SJCRH30 (cell line): ENCODE data around the gene STK17B. TPM values are rescaled to one million over a fixed set of nuclear protein-coding genes. Genes with fewer than 3 reads are reported as not detected.
"Not testable (repeated sequence)": the region's sequence is repeated elsewhere in the genome, so short reads cannot be mapped to it uniquely, and the experiment has no call there.

Experiments
- DNase-seq, 2 experiments: peaks; one replicate each; pipeline ENCODE4 v3.0.0-alpha.2; 2015 to 2020
- H3K27ac ChIP-seq: fragments of 250-450 bp; sonication (Bioruptor Pico); 2 replicates; pipeline ENCODE4 v1.5.1; 2020; ENCODE audit warnings: mild to moderate bottlenecking, moderate library complexity
- H3K27me3 ChIP-seq: fragments of 250-450 bp; sonication (Bioruptor Pico); 2 replicates; pipeline ENCODE4 v1.5.1; 2020; ENCODE audit warnings: mild to moderate bottlenecking, moderate library complexity
- H3K36me3 ChIP-seq: fragments of 250-450 bp; sonication (Bioruptor Pico); 2 replicates; pipeline ENCODE4 v1.5.1; 2020; ENCODE audit warnings: mild to moderate bottlenecking, moderate library complexity
- H3K4me1 ChIP-seq: fragments of 250-450 bp; sonication (Bioruptor Pico); 2 replicates; pipeline ENCODE4 v1.5.1; 2020; ENCODE audit warnings: mild to moderate bottlenecking, moderate library complexity
- H3K4me3 ChIP-seq: fragments of 250-450 bp; sonication (Bioruptor Pico); 2 replicates; pipeline ENCODE4 v1.5.1; 2020; ENCODE audit warnings: mild to moderate bottlenecking, moderate library complexity
- H3K9me3 ChIP-seq: fragments of 250-450 bp; sonication (Bioruptor Pico); replicated peaks from 2 replicates; pipeline ENCODE4 v1.5.1; 2020; ENCODE audit warnings: mild to moderate bottlenecking, moderate library complexity
- total RNA-seq: library from RNA; depleted of rRNA; stranded (reverse); fragments of >200 nt; shearing (Covaris generic); gene quantifications from 2 replicates; pipeline ENCODE4 v1.2.3, GENCODE V29; 2014

Gene STK17B
- total RNA-seq, 1 experiment from 2014 or later: 165 TPM

DNA sequence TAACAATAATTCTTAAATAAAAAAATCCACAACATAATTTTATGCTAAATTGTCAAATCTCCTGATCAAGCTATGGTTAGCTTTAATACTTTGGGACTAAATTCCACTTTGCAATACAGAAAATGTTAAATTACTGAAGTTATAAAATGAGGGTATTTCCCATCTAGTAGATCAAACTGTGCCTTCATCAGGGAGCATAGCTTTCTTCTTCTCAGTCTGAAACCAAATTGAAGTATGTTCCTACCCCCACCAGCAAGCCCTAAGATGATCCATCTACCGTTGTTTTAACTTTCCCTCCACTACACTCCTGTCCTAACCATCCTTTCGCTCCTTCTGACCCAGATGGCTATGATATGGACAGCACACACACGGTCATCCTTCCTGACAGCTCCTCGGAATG lies 24.4 kb upstream of the STK17B start:
- Histone ChIP-seq H3K9me3 (no peaks in the 10 kb centered on the region), H3K4me3 (no peak overlapping the region), H3K27ac (no peak overlapping the region), H3K4me1 (no peaks in the 10 kb centered on the region), H3K36me3 (no peaks in the 10 kb centered on the region), H3K27me3 (no peaks in the 10 kb centered on the region)
- no peak for DNase-seq

DNA sequence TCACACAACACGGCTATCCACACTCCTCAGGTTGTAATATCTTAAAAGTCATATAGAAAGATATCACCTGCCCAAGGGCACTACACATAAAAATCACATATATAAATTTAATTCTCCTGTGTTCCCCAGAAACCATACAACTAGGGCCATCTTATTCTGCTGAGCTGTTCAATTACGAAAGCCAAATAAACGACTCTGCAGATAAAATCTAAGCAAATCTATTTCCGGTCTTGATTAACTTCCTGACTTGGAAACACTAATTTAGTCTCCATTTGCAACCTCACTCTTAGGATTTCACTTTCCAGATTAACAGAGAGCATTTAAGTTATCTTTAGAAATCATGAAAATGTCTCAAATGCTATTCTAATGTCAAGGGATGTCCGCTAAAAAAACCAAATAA lies 23.9 kb upstream of the STK17B start:
- Histone ChIP-seq H3K9me3 (no peaks in the 10 kb centered on the region), H3K4me1 (no peaks in the 10 kb centered on the region), H3K4me3 (no peak overlapping the region), H3K36me3 (no peaks in the 10 kb centered on the region), H3K27me3 (no peaks in the 10 kb centered on the region), H3K27ac (no peak overlapping the region)
- no peak for DNase-seq

DNA sequence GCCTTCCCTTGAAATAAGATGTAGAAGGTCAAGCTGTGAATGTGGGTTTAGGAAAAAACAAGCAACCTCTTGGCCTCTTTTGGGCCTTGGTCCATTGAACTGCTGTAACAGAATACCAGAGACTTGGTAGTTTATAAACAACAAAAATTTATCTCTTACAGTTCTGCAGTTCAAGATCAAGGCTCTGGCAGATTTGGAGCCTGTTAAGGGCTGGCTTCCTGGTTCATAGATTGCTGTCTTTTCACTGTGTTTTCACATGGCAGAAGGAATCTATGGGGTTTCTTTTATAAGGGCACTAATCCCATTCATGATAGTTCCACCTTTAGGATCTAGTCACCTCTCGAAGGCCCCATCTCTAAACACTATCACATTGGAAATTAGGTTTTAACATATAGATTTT lies 20.2 kb upstream of the STK17B start:
- no peak overlapping the region for H3K4me3 ChIP-seq
- H3K27me3 ChIP-seq: no peaks in the 10 kb centered on the region
- peaks cover 6% of the 10 kb centered on the region; the same call in 1 of the 2 replicates for H3K9me3 ChIP-seq
- no peaks in the 10 kb centered on the region for H3K4me1 ChIP-seq
- no peak for DNase-seq
- H3K36me3 ChIP-seq: no peaks in the 10 kb centered on the region
- H3K27ac ChIP-seq: no peak overlapping the region

DNA sequence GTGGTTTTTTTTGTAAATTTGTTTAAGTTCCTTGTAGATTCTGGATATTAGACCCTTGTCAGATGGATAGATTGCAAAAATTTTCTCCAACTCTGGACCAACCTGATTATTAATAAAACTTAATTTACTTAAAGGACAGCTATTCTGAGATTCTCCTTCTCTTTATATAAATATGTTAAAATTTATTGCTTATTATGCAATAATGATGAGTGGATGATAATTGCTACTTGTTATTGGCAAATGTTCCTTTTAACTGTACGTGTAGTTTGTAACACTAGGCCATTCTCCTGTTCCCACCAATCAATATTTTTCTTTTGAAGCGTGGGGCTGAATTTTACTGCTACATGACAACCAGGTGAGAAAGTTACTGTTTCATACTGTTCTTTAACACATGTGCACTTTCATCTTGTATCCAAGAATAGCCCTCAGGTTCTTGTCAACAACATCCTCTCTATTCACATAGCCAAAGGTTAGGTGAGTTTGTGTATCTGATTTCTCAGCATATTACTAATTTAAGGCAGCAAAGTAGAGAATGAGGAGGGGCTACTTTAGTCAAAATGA lies 16.6 kb upstream of the STK17B start:
- peaks cover 6% of the 10 kb centered on the region; the same call in 1 of the 2 replicates for H3K9me3 ChIP-seq
- no peak overlapping the region for H3K4me3 ChIP-seq

DNA sequence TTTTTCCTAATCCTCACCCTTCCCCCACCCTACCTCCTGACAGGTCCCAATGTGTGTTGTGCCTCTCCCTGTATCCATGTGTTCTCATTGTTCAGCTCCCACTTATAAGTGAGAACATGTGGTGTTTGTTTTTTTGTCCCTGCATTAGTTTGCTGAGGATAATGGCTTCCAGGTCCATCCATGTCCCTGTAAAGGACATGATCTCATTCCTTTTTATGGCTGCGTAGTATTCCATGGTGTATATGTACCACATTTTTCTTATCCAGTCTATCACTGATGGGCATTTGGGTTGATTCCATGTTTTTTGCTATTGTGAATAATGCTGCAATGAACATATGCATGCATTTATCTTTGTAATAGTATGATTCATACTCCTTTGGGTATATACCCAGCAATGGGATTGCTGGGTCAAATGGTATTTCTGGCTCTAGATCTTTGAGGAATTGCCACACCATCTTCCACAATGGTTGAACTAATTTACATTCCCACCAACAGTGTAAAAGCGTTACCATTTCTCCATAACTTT lies 15.9 kb upstream of the STK17B start:
- H3K4me3 ChIP-seq, H3K27ac ChIP-seq, DNase-seq, H3K36me3 ChIP-seq, H3K4me1 ChIP-seq, H3K27me3 ChIP-seq, H3K9me3 ChIP-seq: not testable (repeated sequence)

More for the DNA sequence above, 16.6 kb upstream of the STK17B start:
- no peaks in the 10 kb centered on the region for H3K27me3 ChIP-seq
- H3K36me3 ChIP-seq: no peaks in the 10 kb centered on the region
- no peak for DNase-seq
- no peak overlapping the region for H3K27ac ChIP-seq
- no peaks in the 10 kb centered on the region for H3K4me1 ChIP-seq

DNA sequence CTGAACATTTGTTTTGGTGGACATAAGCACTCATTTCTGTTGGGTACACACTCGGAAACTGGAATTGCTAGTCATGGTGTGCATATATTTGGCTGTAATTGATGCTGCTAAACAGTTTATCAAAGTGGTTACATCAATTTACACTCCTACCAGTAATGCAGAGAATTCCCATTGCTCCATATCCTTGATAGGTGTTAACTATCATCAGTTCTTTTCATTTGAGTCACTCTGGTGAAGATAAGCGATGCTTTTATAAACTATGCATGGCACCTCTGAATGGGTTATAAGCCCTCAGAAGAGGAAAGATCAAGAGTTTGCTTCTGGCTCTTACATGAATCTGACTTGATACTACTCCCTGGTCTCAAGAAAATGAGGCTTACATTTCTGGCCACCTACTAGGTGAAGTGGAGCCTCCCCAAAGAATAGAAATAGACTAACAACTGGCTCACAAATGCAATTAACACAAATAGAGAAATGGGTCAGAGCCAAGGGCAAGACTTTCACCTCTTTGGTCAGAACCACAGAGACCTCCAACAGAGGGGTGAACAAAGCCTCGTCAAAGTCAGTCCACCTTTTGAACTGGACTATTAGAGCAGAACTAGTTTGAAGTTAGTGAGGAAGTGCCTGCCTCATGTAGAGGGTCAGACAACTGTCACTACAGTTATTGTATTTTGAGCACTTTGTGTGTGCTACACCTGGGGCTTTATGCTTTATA lies 15.0 kb upstream of the STK17B start:
- Histone ChIP-seq H3K4me1 (no peaks in the 10 kb centered on the region), H3K36me3 (no peaks in the 10 kb centered on the region), H3K27me3 (no peaks in the 10 kb centered on the region), H3K9me3 (peaks cover 6% of the 10 kb centered on the region; the same call in 1 of the 2 replicates), H3K27ac (no peak overlapping the region), H3K4me3 (no peak overlapping the region)
- no peak for DNase-seq

DNA sequence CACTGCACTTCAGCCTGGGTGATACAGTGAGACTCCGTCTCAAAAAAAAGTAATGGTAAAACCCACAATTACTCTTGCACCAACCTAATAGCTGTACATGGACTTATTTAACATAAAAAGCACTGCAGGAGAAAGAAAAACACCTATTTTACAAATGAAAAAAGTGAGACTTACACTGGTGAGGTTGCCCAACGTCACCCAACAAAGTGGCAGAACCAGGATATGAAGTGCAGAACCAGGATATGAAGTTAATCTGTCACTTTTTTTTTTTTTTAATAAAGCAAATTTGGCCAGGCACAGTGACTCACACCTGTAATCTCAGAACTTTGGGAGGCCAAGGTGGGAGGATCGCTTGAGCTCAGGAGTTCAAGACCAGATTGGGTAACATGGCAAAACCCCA lies 13.5 kb upstream of the STK17B start:
- H3K4me1 ChIP-seq: no peaks in the 10 kb centered on the region
- H3K36me3 ChIP-seq: no peaks in the 10 kb centered on the region
- peaks cover 6% of the 10 kb centered on the region; the same call in 1 of the 2 replicates for H3K9me3 ChIP-seq
- H3K27me3 ChIP-seq: no peaks in the 10 kb centered on the region
- DNase-seq: no peak
- no peak overlapping the region for H3K4me3 ChIP-seq
- no peak overlapping the region for H3K27ac ChIP-seq

DNA sequence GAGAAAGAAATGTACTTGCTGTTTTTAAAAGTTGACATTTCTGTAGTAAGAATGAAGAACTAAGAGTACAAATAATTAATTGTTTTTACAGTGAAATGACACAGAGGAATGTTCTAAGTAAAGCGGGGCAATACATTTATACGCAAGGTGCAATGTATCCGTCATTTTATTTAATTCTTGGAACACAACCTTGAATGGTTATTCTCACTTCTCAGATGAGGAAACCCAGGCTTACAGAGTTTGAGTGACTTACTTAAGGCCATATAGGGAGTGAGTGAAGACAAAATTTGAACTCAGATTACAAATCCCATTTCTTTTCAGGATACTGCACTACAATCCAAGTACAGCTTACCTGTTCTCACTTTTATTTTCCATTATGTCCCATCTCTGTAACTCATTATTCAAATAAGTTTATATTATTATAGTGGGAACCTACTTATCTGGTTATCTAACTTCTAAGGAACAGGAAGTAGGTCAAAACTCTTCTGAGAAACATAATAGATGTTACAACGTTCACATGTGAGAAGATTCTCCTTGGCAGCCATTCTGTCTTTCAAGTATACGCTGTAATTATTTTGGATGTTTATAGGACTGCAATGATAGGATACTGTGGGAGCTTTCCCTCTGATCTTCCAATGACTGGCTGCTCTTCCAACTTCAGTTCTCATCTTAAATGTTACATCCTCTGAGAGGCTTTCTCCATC lies 12.3 kb upstream of the STK17B start:
- no peak for DNase-seq
- H3K4me1 ChIP-seq: no peaks in the 10 kb centered on the region
- H3K27me3 ChIP-seq: no peaks in the 10 kb centered on the region

DNA sequence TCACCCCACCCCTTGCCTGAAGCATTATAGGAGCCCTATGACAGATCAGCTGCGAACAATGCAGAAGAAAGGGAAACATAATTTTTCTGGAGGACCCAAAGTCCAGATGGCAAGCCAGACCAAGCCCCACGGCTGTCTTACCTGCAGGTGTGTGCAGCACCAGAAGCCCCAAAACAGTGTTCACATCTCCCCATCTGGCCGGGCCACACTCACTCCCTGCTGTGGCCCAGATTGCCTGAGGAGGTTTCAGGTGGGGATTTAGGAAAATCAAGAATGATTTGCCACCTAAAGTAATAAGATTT lies 11.7 kb upstream of the STK17B start:
- no peaks in the 10 kb centered on the region for H3K27me3 ChIP-seq
- H3K4me3 ChIP-seq: no peak overlapping the region
- peaks cover 6% of the 10 kb centered on the region; the same call in 1 of the 2 replicates for H3K9me3 ChIP-seq
- no peak for DNase-seq
- H3K27ac ChIP-seq: no peak overlapping the region
- H3K4me1 ChIP-seq: no peaks in the 10 kb centered on the region
- no peaks in the 10 kb centered on the region for H3K36me3 ChIP-seq

More for the DNA sequence above, 12.3 kb upstream of the STK17B start:
- H3K36me3 ChIP-seq: no peaks in the 10 kb centered on the region
- H3K27ac ChIP-seq: no peak overlapping the region
- H3K9me3 ChIP-seq: peaks cover 6% of the 10 kb centered on the region; the same call in 1 of the 2 replicates
- no peak overlapping the region for H3K4me3 ChIP-seq

DNA sequence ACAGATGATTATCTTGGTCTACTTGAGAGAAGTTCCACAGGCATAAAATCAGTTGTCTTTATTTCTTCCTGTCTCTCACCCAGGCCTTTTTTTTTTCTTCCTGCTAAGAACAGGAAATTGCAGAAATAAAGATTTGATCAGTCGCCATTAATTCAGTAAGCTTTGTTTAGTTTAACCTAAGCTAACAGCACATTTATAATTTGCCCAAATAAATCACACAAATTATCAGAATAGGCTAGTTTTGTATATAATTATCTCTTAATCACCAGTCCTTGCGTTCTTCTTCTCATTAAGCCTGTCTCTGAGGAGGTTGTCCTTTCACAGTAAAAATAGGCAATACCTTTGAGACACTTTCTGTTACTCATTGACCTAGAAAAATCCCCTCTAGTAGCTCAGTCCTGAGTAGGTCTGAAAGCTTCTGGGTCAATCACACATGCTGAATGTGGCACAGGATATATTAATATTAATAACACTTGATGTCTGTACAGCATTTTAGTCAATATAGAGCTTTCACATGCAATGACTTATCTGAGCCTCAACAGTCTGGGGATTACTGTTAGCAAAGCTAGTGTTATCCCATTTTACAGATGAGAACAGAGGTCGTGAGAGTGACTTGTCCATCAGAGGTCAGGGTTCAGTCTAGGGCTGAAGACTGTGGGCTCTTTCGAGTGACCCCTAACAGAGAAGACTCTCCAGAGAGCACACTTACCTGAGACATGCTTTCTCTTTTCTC lies 11.2 kb upstream of the STK17B start:
- H3K4me3 ChIP-seq: no peak overlapping the region
- no peaks in the 10 kb centered on the region for H3K36me3 ChIP-seq
- no peak overlapping the region for H3K27ac ChIP-seq
- no peak for DNase-seq
- H3K27me3 ChIP-seq: no peaks in the 10 kb centered on the region
- peaks cover under 1% of the 10 kb centered on the region; the same call in 1 of the 2 replicates for H3K4me1 ChIP-seq
- H3K9me3 ChIP-seq: peaks cover 6% of the 10 kb centered on the region; the same call in 1 of the 2 replicates

DNA sequence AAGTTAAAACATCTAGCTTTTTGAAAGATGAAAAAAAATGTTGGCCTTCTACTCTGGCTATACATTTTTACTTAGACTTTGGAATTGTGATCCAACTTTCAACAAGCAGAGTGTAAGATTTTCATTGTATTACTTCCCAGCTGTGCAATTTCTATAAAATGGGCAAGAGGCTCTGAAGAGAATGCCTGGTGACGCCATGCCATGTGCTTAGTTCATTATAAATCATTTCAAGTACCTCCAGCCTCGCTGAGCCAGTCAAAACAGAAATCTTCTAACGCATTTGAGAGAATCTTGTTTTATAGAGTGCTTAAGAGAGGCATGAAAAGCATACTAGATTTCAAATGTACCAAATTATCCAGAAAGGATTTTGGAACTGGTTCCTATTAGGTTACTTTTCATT lies 10.1 kb upstream of the STK17B start:
- H3K36me3 ChIP-seq: no peaks in the 10 kb centered on the region
- DNase-seq: no peak

DNA sequence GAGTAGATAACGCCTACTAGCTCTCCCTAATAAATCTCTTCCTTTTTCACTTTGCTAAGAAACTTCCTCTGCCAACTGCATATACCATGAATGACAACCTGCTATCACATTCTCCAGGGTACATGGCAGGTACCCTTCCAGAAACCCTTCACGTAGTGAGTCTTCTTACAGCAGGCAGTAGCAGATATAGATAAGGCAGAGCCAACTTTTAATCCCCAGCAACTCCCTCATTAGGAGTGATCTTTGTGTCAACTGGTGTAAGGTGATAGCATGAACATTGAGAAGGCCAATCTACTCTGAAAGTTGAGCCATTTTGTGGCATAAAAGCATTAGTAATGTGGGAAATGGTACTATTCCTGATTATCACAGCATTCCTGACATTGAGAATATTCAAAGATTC lies 5.7 kb upstream of the STK17B start:
- Histone ChIP-seq H3K9me3 (no peaks in the 10 kb centered on the region), H3K4me3 (no peak overlapping the region), H3K27ac (no peak overlapping the region), H3K4me1 (peaks cover 14% of the 10 kb centered on the region), H3K27me3 (no peaks in the 10 kb centered on the region), H3K36me3 (no peaks in the 10 kb centered on the region)
- DNase-seq: peak in 1 of 2 experiments; percentile 55

More for the DNA sequence above, 10.1 kb upstream of the STK17B start:
- no peaks in the 10 kb centered on the region for H3K27me3 ChIP-seq
- no peaks in the 10 kb centered on the region for H3K9me3 ChIP-seq
- no peak overlapping the region for H3K4me3 ChIP-seq
- no peak overlapping the region for H3K27ac ChIP-seq
- H3K4me1 ChIP-seq: peaks cover 9% of the 10 kb centered on the region

DNA sequence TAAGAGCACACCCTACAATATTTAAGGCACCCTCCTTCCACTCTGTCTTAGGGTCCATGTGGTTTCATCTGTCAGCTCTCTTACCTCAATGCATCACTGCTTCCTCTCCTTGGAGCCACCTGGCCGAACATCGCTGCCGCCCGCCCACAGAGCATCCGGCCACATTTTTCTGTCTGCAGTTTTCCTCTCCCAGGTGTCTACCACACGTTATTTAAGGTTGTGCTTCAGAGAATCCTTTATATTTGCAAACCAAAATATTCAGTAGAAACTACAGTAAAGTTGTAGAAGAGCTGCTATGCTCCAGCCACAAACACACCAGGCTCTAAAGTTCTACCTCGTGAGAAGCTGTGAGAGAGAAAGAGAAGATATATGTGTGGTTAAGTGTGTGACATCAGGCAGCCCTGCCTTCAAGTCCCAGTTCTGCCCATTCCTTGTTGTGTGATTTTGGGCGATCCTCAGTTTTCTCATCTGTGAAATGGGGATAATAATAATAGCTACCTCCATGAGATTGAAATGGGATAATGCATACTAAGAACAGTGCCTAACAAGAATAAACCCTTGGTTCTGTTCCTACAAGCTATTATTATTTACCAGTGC lies 4.9 kb upstream of the STK17B start:
- H3K9me3 ChIP-seq: no peaks in the 10 kb centered on the region
- no peaks in the 10 kb centered on the region for H3K27me3 ChIP-seq
- no peak for DNase-seq
- peaks cover 16% of the 10 kb centered on the region for H3K4me1 ChIP-seq
- H3K27ac ChIP-seq: no peak overlapping the region
- H3K4me3 ChIP-seq: no peak overlapping the region
- no peaks in the 10 kb centered on the region for H3K36me3 ChIP-seq

DNA sequence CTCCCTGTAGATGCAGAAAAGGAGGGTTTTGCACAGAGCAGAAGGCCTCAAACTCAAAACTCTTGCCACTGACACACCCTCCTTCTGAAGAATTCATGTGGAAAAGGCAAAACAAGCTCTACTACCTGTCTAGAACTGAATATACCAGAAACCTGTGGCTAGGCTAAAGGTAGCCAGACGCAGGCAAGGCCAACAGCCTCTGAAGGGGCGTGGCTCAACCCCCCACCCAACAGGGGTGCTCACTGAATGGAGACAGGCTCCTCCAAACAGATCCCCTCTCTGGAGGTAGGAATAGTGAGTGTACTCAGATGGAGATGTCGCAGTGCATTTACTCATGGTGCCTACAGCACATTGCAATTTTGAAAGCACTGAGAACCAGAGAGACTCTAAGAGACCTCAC lies 3.0 kb upstream of the STK17B start:
- no peak for DNase-seq
- Histone ChIP-seq H3K9me3 (no peaks in the 10 kb centered on the region), H3K36me3 (peaks cover 11% of the 10 kb centered on the region), H3K27me3 (no peaks in the 10 kb centered on the region), H3K4me3 (no peak overlapping the region), H3K27ac (no peak overlapping the region), H3K4me1 (peaks cover 16% of the 10 kb centered on the region)
